T-helper 2 cell (primary cell): Measurements from ENCODE around the gene DPY19L3.

Experiments used
- DNase-seq, 5 experiments: peaks; one replicate each; pipeline versions ENCODE4 v3.0.0 to v3.0.0-alpha.2; 2012 to 2022

Gene DPY19L3

GRCh38 chr19:32522967-32523366 lies 117.4 kb downstream of the DPY19L3 start:
- DNase-seq, result no peak

GRCh38 chr19:32526895-32527294 lies 121.3 kb downstream of the DPY19L3 start:
- DNase-seq, result no peak

GRCh38 chr19:32530773-32531172 lies 125.2 kb downstream of the DPY19L3 start:
- no peak for DNase-seq

GRCh38 chr19:32532233-32532632 lies 126.7 kb downstream of the DPY19L3 start:
- DNase-seq, result no peak
